Upper lobe of left lung (tissue), 4 donors: ENCODE results near the gene AFAP1.

Experiments used
- POLR2AphosphoS5 ChIP-seq, 2 donors: sonication (generic); formaldehyde crosslinking; IDR thresholded peaks; one replicate each; pipeline ENCODE4 v1.5.1; 2017; ENCODE audit warnings: antibody characterized with exemption in 2 of 2
- TF ChIP-seq, protein P1 (sequence below), 6 experiments: fragments of 450-650 bp in 4 of 6; fragments of 200-600 bp in 2 of 6; sonication (generic) in 2 of 6; IDR thresholded peaks; one replicate each; pipeline ENCODE4 v1.5.1; 2016 to 2019; ENCODE audit warnings: antibody characterized with exemption in 6 of 6

DNA sequence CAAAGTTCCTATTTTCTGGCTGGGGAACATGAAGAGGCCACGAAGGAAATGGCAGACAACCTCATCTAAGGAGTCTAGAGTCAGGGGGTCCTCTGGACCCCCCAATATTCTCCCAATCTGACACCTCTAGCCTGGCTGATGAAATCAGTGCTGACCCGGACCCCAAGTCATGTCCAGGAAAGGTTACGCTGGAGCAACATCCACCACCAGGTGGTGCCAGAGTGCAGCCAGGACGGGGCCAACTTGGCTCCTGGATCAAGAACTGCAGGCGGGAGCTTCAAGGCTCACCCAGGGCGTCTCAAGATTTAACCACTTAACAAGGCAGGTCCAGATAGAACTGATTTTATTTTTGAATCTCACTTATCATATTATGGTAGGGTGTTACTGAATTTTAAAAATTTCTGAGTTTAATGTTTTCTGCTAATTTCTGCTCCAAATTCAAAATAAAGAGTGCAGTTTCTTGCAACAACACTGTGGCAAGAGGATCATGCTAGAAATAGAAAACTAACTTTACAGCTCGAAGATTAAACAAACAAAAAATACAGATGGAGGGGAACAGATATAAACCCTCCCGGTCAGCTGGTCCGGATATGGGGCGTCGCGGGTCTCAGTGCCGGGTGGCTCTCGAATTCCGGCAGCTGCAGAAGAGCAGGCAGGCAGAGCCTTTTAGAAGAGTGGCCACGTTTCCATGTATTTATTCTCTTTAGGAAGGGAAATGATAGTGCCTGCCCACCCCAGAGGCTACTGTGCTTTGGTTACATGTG is 135.5 kb downstream of the AFAP1 start:
- TF ChIP-seq, protein P1, sequence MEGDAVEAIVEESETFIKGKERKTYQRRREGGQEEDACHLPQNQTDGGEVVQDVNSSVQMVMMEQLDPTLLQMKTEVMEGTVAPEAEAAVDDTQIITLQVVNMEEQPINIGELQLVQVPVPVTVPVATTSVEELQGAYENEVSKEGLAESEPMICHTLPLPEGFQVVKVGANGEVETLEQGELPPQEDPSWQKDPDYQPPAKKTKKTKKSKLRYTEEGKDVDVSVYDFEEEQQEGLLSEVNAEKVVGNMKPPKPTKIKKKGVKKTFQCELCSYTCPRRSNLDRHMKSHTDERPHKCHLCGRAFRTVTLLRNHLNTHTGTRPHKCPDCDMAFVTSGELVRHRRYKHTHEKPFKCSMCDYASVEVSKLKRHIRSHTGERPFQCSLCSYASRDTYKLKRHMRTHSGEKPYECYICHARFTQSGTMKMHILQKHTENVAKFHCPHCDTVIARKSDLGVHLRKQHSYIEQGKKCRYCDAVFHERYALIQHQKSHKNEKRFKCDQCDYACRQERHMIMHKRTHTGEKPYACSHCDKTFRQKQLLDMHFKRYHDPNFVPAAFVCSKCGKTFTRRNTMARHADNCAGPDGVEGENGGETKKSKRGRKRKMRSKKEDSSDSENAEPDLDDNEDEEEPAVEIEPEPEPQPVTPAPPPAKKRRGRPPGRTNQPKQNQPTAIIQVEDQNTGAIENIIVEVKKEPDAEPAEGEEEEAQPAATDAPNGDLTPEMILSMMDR (IDR thresholded peaks at IDR 0.05) = peak; percentile 76 to 92 (median 88)
- TF ChIP-seq POLR2AphosphoS5 (IDR thresholded peaks at IDR 0.05) = no peak
